HG02623 (cell line): Measurements from ENCODE around the gene PCDH9.
"Not testable (repeated sequence)": the region's sequence is repeated elsewhere in the genome, so short reads cannot be mapped to it uniquely, and the experiment has no call there.

Source experiments
- ATAC-seq: cut with Tn5 transposase; IDR thresholded peaks from one replicate; pipeline ENCODE4 v1.9.1; 2021; ENCODE audit warnings: moderate library complexity; ENCODE audit not compliant: unreplicated experiment

Gene PCDH9

GRCh38 chr13:66323745-66324347 lies 906.3 kb downstream of the PCDH9 start:
- no peak for ATAC-seq

- ATAC-seq = no peak
Observed at GRCh38 chr13:66322936-66323335, 907.2 kb downstream of the PCDH9 start.

DNA sequence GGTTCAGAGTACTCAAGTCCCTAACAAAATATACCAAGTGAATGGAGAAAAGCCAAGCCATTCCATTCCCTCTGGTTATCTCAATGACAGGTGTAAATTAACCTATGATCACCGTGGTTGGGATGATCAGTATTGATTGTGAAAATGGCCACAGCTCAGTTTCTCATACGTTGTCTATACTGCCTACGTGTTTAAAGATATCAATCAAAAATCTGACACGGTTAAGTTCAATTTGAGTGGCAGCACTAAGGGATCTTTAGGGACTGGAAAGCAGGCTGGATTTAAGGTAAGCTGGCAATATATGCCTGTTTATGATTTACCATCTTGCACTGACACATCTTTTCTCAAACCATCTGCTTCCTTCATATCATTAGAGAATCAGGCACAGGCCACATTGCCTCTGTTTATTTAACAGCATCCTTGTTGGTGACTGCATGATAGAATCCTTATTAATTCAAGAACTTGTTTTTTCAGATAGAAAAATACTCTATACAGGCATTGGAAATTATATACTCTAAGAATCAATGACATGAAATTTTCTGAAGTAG lies 907.9 kb downstream of the PCDH9 start:
- no peak for ATAC-seq

DNA sequence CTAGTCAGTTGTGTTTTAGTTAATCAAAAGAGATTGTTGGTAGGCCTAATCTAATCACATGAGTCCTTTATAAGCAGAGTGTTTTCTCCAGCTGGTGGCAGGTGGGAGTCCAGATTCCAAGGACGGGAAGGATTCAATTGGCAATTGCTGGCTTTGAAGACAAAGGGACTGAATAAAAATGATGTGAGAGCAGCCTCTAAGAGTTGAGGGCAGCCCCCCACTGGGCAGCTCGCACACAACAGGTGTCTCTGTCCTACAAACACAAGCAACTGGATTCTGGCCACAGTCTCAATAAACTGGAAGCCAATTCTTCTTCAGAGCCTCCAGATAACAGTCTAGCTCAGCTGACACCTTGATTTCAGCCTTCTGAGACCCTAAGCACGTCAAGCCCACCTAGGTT lies 915.2 kb downstream of the PCDH9 start:
- ATAC-seq = no peak

DNA sequence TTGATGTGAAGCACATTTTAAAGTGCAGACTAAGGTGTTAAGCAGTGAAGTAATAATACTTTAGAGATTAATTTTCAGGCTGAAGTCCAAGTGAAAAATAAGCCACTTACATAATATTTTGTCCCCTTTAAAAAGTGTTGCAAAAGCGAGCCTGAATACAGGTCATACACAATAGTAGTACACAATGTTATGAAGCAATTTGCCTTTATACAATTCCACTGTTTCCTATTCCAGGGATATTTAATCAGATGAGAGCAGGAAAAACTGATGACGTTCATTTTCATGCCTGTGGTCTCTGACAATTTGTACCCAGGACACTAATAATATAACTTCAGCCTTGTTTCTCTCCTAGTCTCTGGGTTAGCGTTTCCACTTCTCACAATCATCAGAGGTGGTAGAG lies 916.7 kb downstream of the PCDH9 start:
- ATAC-seq = no peak

DNA sequence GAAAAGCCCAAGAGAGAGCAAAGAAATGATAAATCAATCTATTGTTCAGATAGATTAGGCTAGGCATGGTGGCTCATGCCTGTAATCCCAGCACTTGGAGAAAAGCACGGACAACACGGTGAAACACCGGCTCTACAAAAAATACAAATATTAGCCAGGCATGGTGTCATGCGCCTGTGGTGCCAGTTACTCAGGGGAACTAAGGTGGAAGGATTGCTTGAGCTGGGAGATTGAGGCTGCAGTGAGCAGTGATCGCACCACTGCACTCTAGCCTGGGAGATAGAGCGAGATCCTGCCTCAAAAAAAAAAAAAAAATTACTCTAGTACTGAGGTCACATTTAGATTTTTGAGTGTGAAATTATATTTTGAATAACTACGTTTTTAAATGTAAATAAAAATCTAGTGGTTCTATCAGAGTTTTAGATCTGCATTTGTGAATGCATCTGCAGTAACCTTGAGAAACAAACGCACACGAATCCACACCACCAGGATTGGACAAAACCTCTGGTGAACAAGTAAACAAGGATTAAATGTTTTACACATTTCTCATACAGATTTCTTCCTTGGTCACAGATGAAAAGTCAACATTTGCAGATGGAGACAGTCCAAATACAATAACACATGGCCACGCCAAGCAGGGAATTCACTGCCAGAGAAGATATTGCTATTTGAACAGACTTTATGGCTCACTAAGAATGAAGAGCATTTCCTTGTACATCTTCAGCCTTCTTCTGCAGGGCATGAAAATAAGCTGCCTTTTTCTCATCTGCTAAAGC lies 917.6 kb downstream of the PCDH9 start:
- ATAC-seq = no peak

- no peak for ATAC-seq
Observed at GRCh38 chr13:66305961-66306617, 924.0 kb downstream of the PCDH9 start.

DNA sequence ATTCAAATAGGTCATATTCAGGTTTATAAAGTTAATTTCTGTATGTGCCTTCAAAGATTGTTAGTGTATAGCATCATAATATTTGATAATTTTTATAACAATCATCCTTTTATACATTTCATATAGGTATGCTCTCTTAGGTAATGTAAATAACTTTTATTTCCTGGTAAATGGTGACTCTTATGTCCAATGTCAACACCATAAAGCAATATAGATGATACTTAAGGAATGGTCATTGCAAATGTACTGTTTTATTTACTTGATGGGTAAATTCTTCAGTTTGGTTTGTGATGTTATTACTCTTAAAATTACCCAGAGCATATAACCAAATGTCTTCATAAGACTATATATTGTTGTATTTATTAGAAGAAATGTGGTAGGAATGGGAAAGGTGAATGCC lies 928.7 kb downstream of the PCDH9 start:
- no peak for ATAC-seq

DNA sequence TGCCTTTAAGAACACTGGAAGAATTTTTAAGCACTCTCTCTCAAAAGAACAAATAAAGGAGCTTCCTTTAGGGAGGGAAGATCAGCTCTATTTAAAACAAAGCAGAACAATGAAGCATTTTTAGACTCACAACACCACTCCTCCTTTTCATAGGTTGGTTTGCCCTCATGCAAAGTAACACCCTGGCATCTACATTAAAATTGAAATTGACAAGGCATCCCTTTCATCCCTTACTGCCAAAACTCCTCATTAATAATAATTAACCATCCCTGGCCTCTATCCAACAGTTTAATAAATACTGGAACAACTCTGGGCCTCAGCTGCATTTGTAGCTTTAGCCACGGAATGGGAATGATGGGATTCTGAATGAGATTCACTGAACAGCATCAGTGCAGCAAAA lies 929.1 kb downstream of the PCDH9 start:
- no peak for ATAC-seq

GRCh38 chr13:66296875-66297274 lies 933.3 kb downstream of the PCDH9 start:
- no peak for ATAC-seq

DNA sequence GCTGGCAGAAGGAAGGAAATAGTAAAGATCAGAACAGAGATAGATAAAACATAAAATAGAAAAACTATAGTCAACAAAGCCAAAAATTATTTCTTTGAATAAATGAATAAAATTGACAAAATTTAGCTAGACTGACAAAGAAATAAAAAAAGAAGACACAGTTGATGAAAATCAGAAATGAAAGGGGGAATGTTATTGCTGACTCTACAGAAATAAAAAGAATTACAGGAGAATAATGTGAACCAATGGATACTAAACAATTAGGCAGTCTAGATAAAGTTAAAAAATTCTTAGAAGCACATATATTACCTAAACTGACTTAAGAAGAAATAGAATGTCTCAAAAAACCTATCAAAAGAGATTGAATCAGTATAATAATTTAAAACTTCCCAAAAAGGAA lies 933.8 kb downstream of the PCDH9 start:
- ATAC-seq = no peak

DNA sequence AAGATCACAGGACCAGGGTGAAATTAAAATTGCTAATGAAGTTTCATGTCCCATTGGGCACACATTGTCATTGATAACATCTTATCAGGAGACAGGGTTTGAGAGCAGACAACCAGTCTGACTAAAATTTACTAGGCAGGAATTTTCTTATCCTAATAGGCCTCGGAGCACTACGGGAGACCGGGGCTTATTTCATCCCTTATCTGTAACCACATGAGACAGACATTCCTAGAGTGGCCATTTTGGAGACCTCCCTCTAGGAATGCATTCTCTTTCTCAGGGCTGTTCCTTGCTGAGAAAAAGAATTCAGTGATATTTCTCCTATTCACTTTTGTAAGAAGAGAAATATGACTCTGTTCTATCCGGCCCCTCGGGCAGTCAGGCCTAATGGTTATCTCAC lies 943.3 kb downstream of the PCDH9 start:
- ATAC-seq = not testable (repeated sequence)

GRCh38 chr13:66275416-66275815 lies 954.7 kb downstream of the PCDH9 start:
- ATAC-seq = no peak

DNA sequence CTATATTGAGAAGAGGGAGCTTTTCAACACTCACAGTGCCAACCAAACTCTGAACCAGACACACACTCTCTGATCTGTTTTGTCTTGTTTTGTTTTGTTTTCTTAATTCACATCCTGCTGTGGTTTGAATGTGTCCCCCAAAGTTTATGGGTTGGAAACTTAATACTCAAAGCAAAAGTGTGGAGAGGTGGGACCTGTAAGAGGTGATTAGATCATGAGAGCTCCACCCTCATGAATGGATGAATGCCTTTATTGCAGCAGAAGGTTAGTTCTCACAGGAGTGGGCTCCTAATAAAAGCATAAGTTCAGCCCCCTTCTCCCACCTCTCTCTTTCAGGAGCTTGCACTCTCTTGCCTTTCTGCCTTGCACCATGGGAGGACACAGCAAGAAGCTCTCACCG lies 957.1 kb downstream of the PCDH9 start:
- ATAC-seq = no peak

- no peak for ATAC-seq
Observed at GRCh38 chr13:66266761-66267160, 963.4 kb downstream of the PCDH9 start.

DNA sequence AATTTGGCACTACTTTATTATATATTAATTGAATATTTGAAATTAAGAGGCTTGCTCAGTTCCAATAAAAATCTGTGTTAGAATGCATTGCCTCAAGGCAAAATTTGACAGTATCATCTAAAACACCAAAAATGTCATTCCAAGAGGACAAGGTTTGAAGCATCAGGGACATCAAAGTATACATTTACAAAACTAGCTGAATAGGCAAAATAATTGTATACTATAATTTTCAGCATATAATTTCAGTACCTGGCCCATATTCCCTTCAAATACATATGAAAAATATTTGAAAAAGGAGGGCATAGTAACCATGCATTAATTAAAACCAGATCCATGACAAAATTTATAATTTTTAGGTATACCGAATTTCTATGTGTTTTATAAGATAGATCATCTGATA lies 963.8 kb downstream of the PCDH9 start:
- no peak for ATAC-seq

- ATAC-seq = no peak
Observed at GRCh38 chr13:66265371-66265770, 964.8 kb downstream of the PCDH9 start.

- ATAC-seq = no peak
Observed at GRCh38 chr13:66264971-66265370, 965.2 kb downstream of the PCDH9 start.

GRCh38 chr13:66262330-66262729 lies 967.8 kb downstream of the PCDH9 start:
- ATAC-seq = no peak

- not testable (repeated sequence) for ATAC-seq
Observed at GRCh38 chr13:66259426-66259825, 970.7 kb downstream of the PCDH9 start.
